HFF-Myc (cell line): ENCODE results near the gene ZSCAN1.

Source experiments
- DNase-seq: peaks from one replicate; pipeline ENCODE4 v3.0.0-alpha.2; 2011; ENCODE audit warnings: low read depth; ENCODE audit errors: extremely low read depth
- H3K4me3 ChIP-seq: replicated peaks from 2 replicates; pipeline ENCODE4 v1.5.1; 2011; ENCODE audit warnings: low read depth, mild to moderate bottlenecking, control low read depth, low read length
- CTCF ChIP-seq: IDR thresholded peaks from 2 replicates; pipeline ENCODE4 v1.5.1; 2012; ENCODE audit warnings: mild to moderate bottlenecking, low read depth, low read length, control low read depth; ENCODE audit errors: missing control alignments

The ZSCAN1 gene

GRCh38 chr19:58046856-58047255 lies 13.0 kb downstream of the ZSCAN1 start:
- no peak overlapping the region for H3K4me3 ChIP-seq
- DNase-seq = no peak
- TF ChIP-seq CTCF = no peak

- no peak overlapping the region for H3K4me3 ChIP-seq
- DNase-seq = no peak
- no peak for TF ChIP-seq CTCF
Observed at GRCh38 chr19:58047672-58048071, 13.8 kb downstream of the ZSCAN1 start.

GRCh38 chr19:58052256-58052655 lies 18.4 kb downstream of the ZSCAN1 start:
- H3K4me3 ChIP-seq = no peak overlapping the region
- no peak for TF ChIP-seq CTCF
- DNase-seq = no peak

- no peak for DNase-seq
- H3K4me3 ChIP-seq = no peak overlapping the region
- TF ChIP-seq CTCF = no peak
Observed at GRCh38 chr19:58053480-58054156, 19.8 kb downstream of the ZSCAN1 start.

- no peak overlapping the region for H3K4me3 ChIP-seq
- TF ChIP-seq CTCF = no peak
- no peak for DNase-seq
Observed at GRCh38 chr19:58054901-58055874, 21.4 kb downstream of the ZSCAN1 start.

GRCh38 chr19:58056261-58056660 lies 22.4 kb downstream of the ZSCAN1 start:
- no peak overlapping the region for H3K4me3 ChIP-seq
- no peak for TF ChIP-seq CTCF
- no peak for DNase-seq
